ENCODE results near the gene DPP9.
"Not testable (repeated sequence)": the region's sequence is repeated elsewhere in the genome, so short reads cannot be mapped to it uniquely, and the experiment has no call there.

Gene DPP9

DNA sequence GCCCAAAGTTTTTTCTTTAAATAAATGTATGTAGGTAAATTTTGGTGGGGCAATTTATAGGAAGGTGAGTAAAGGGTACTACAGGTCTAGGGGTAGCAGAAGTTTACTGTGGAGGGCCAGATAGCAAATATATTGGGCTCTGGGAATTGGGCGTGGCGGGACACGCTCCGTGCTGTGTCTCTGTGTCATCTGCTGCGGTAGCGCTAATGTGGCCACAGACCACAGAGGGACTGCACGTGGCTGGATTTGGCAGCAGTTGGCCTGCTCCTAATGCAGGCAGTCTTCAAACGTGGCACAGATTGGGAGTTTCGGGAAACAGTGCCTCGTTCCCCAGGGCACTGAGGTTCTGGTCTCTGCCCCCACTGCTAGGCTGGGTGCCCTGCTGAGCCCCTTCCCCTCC is 36.9 kb downstream of the DPP9 start:
- DNase-seq (ENCODE audit: low spot score): no peak

DNA sequence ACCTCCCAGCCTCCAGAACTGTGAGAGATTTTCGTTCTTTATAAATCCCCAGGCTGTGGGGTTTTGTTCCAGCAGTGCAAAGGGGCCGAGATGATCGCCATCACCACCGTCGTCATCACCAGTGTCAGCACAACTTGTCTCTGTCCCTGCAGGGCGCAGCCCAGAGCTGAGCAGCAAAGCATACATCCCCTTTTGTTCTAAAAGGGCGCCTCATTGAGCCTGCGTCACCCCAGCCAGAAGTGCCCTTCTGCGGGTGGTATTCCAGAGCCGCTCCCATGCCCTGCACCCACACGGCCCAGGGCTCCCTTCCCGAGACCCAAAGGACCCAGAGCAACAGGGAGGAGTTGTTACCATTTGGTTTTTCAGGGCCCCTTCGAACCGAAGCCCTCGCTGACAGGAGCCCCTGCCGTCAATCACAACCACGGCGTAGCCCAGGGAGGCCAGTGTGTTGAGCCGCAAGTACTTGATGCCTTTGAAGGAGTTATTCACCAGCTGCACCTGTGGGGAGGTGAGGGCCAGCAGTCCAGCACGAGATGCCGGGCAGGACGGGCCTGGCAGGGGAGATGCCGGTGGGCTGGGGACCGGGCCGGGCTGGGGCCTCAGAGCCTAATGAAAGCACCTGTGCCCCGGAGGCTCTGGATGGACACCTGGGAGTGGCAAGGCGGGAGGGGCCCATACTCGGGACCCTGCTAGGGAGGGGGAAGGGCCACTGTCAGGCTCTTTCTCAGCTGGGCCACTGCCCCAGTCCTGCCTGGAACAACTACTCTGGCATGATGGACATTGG is 39.1 kb downstream of the DPP9 start:
- DNase-seq (ENCODE audit: low spot score): no peak

DNA sequence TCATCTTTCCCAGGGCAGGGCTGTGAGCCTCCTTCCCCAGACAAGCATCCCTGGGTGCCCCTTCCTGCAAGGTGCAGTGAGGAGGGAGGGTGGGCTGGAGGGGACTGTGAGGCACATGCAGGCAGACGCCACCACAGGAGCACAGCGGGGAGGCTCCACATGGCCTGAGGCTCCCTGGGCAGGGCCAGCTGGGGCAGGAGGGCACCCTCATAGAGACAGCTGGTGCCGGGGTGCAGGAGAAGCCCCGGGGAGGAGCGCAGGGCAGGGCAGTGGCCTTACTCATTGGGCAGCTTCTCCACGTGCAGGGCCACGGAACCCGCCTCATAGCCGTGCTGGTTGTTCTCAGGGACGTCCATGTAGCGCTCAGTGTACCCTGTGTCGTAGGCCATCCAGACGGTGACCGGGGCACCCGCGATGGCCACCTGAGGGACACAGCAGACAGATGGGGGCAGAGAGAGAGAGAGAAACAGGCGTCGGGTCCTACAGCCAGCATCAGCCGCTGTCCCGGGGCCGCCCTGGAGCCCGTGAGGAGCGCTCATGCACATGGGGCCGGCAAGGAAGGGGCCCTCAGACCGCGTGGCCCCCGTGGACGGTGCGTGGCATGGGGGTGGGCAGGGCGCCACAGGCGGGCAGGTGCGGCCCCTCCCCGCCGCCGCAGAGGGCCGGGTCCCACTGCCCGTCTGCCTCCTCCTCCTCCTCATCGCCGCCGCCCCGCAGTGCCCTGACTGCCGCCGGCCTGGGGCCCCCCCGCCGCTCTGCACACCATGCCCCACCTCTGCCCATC is 41.0 kb downstream of the DPP9 start:
- DNase-seq (ENCODE audit: low spot score): no peak

DNA sequence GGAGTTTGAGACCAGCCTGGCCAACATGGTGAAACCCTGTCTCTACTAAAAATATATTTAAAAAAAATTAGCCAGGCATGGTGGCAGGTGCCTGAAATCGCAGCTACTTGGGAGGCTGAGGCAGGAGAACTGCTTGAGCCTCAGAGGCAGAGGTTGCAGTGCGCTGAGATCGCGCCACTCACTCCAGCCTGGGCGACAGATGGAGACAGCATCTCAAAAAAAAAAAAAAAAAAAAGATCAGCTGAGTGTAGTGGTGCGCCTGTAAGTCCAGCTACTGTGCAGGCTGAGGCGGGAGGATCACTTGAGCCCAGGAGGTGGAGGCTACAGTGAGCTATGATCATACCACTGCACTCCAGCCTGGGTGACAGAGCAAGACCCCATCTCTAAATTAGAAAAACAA is 43.6 kb downstream of the DPP9 start:
- DNase-seq (ENCODE audit: low spot score): not testable (repeated sequence)

DNA sequence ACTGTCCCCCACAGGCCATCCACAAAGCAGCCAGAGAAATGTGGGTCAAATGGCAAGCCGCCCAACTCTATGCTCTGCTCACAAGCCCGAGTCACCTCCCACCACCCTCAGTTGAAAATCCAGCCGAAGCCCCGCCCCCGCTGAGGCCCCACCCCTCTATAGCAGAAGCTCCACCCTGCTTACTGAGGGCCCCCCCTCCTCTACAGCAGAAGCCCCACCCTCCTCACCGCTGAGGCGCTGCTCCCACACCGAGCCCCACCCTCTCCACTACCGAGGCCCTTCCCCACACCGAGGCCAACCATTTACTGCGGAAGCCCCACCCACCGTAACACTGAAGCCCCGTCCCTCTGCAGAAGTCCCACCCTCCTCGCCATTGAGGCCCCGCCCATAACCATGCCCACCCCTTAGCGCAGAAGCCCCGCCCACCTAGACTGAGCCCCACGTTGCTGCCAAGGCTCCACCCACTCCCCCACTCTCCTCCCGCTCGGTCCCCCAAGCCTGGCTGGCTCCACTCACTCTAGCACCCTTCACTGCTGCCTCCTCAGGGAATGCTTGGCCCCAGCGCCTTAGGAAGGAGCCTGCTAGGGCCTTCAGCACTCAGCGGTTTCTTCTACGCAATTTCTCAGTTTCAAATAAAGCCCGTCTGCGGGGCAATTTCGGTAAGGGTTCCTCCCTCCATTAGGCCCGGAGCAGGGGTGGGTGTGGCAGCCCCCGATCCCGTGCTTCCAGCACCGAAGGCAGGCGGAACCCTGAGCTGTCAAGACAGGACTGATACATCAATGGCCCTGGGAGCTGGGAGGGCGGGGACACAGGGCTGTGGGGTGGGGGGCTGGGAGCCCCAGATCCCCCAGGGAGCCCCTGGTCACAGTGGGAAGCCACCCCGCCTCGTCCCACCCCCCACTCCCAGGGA is 44.5 kb downstream of the DPP9 start:
- DNase-seq (ENCODE audit: low spot score): no peak

DNA sequence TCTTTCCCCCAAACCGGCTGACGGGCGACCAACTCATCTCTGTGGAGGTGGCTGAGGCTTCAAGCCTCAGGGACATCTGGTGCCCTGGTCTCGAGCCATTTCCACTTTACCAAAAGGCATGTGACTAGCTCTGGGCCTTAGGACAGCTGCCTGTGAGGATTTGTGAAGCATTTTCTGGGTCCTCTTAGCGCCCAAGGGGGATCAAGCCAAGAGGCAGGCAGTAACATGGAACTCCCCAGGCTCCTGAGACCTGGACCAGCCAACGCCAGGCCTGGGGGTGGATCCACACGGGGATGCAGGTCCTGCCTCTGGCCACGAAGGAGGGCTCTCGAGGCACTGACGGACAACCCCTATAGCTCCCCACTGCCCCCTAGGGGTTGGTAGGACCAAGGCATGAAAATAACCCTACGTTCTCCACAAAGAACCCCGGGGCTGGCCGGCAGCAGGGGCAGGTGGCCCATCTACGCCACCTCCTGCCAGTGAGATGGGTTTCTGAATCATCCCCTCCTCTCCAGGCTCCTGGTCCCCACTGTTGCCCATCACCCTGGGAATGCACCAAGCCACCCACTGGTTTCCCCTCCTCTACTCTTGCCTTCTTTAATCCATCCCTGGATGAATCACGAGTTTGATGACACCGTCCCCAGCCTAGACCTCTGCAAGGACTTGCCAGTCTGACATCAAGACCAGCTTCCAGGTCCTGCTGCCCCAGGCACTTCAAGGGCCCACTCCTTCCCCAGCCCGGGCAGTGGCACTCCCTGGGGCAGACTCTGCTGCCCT is 46.5 kb downstream of the DPP9 start:
- DNase-seq (ENCODE audit: low spot score): no peak

DNA sequence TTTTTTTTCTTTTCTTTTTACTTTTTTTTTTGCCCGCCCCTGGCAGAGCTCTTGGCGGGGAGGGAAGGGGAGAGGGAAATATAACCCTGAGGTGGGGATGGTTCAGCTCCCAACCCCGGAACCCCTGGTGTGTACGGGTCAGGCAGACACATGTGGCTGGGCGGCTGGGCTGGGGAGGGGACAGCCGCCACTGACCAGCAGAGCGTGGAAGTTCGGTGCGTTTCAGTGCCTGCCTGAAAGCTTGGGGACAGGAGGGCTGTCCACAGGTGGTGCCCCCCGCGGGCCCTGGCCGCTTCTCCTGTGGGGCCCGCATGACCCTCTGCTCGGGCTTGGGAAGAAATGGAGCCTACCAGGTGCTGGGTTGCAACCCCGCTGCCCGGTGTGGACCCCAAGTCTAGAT is 48.3 kb downstream of the DPP9 start:
- no peak for DNase-seq (ENCODE audit: low spot score)

DNA sequence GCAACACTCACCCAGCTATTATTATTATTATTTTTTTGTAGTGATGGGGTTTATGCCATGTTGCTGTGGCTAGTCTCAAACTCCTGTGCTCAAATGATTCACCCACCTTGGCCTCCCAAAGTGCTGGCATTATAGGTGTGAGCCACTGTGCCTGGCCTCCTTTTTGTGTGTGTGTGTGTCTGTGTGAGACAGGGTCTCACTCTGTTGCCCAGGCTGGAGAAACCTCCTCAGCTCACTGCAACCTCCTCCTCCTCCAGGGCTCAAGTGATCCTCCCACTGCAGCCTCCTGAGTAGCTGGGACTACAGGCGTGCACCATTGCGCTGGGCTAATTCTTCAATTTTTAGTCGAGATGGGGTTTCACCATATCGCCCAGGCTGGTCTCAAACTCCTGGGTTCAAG is 49.9 kb downstream of the DPP9 start:
- DNase-seq (ENCODE audit: low spot score): no peak

DNA sequence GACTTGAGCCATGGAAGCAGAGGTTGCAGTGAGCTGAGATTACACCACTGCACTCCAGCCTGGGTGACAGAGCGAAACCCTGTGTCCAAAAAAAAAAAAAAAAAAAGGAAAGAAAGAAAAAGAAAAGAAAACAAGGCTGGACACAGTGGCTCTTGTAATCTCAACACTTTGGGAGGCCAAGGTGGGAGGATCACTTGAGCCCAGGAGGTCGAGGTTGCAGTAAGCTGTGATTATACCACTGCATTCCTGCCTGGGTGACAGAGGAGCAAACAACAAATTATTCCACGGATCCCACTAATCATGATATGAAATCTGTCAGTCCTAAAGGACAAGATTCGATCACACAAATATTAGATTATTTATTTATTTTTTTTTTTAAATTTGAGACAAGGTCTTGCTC is 50.4 kb downstream of the DPP9 start:
- no peak for DNase-seq (ENCODE audit: low spot score)

DNA sequence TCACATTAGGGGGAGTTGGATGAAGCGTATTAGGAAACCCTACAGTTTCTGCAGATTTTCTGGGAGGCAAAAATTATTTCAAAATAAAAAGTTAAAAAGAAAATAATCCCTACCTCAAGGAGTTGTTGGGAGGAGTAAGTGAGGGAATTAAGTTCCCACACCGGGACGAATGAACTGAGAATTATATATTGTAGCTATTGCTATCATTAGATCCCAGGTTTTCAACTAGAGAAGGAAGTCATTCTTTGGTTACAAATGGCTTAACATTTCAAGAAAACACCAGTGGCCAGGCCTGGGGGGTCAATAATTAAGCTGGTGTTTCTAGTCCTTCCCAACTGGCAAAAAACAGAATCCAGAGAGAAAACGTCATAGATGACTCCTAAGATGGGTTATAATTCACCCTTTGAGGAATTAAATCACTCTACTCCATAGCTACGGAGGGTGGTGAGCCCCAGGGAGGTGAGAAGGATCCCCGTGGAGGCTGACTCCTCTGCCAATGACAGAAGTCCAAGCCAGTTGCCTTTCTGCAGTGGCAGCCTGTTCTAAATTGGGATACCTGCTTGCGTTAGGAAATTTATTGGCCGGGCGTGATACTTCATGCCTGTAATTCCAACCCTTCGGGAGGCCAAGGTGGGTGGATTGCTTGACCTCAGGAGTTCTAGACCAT is 52.3 kb downstream of the DPP9 start:
- no peak for DNase-seq (ENCODE audit: low spot score)

DNA sequence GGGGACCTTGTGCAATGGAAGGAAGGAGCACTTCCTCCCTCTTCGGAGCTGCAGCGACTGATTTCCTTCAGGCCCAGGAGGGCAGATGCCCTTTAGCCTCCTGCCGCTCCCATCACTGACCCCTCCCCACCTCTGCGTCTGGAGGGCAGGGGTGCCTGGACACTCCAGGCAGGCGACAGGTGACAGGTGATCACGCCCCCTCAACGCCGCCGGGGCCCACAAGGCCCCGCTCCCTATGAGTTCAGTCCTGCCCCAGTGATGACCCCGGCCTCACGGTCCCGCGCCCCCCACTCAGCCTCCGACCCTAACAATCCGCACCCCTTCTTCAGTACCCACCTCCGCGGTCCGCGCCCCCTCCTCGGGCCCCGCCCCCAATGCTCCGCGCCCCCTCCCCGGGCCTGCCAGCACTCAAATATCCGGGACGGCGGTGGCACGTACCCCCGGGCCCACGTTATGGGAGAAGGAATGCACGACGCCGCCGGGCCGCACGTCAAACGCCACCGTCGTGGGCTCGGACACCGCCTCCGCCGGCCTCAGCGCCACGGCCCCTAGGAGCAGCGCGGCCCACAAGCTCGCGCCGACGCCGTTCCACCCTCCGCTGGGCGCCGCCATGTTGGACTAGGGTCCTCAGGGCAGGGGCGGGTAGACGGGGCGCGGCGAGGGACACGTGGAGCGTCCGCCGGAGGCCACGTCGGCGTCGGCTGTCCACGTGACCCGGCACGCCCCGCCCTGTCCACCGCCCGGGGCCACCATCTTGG is 53.7 kb downstream of the DPP9 start, which contains the start of gene MYDGF:
Gene MYDGF, minus strand, starts transcription at position 620 of the 758 bp plus-strand sequence. Its CDS starts 8 bp downstream, at position 612.
- DNase-seq (ENCODE audit: low spot score): peak; percentile 94

DNA sequence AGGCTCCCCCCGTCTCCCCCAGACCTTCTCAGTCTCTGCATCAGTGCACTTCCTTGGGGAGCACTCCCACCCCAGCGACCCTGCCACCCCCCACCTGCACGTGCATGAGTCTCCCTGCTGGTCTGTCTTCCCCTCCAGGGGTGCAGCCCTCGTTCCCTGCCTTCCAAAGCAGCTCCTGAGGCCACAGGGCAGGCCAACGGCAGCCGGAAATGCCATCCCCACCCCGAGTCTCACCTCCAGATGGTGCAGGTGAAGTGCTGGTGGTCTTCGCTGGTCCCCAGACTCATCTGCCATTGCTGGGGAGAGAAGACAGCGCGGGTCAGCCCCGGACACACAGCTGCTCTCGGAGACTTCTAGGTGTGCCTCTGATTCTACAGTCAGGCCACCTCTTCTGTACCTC is 59.0 kb downstream of the DPP9 start:
- DNase-seq (ENCODE audit: low spot score): no peak

DNA sequence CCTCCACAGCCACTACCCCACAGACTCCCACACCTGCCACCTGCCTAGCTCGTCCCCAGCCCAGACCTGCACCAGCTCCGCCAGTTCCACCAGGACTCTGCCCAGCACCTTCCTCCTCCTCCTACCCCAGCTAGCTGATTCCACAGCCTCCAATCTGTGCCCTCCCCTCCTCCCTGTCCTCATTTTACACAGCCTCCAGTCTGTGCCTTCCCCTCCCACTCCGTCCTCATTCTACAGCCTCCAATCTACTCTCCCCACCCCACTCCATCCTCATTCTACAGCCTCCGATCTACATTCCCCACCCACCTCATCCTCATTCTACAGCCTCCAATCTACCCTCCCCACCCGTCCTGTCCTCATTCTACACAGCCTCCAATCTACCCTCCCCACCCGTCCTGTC is 60.8 kb downstream of the DPP9 start:
- no peak for DNase-seq (ENCODE audit: low spot score)

DNA sequence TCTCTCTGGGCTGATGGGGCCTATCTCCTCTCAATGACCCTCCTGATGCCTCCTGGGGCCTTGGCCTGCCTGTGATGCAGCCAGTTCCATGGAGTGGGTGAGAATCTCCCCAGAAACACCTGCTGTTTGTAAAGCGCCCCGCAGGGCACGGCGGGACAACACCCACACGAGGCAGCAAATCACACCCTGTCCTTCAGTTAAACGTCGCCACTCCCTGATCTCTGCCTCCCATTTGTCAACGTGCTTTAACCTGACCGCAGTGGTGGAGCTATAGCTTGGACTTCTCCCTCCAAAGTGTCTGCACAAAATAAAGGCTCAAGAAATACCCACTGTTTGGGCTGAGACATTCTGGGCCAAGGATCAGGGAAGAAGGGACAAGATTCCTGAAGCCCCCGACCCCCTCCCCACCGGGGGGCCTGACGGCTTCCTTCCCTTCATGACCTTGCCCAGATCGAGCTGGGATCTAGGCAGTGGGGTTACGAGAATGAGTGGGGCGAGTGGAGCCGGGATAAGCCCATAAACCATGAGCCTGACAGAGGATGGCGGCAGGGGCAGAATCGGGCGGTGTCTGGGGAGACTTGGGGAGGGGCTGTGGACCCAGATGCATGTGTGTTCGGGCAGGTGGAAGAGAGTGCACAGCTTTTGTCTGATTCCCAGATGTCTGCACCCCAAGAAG is 61.5 kb downstream of the DPP9 start:
- DNase-seq (ENCODE audit: low spot score): no peak

DNA sequence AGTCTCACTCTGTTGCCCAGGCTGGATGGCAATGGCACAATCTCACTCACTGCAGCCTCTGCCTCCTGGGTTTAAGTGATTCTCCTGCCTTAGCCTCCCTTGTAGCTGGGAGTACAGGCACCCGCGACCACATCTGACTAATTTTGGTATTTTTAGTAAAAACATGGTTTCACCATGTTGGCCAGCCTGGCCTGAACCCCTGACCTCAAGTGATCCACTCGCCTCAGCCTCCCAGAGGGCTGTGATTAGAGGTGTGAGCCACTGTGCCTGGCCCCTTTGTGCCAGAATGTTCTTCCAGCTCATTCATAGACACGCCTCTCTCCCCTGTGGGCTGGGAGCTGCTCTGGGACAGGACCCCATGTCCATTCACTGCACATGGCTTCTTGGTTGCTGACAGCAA is 62.6 kb downstream of the DPP9 start:
- DNase-seq (ENCODE audit: low spot score): no peak

DNA sequence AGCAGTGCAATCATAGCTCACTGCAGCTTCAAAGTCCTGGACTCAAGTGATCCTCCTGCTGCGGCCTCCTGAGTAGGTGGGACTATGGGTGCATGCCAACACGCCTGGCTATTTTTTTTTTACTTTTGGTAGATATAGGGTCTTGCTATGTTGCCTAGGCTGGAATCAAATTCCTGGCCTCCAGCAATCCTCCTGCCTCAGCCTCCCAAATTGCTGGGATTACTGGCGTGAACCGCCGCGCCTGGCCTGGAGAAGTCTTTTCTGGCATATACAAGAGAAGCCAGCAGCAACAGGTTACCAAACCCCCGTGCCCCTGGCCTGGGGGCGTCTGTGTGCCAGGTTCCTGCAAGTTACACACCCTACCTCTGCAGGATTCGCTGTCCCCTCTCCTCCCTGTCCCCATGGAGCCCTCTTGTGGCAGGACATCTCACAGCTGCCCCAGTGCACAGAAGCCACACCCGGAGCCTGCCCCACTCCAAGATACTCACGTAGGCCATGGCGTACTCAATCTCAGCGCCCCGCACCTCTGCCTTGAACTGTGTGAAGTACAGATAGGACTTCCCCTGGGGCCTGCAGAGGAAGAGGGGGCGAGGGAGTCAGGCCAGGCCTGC is 63.4 kb downstream of the DPP9 start:
- DNase-seq (ENCODE audit: low spot score): no peak

DNA sequence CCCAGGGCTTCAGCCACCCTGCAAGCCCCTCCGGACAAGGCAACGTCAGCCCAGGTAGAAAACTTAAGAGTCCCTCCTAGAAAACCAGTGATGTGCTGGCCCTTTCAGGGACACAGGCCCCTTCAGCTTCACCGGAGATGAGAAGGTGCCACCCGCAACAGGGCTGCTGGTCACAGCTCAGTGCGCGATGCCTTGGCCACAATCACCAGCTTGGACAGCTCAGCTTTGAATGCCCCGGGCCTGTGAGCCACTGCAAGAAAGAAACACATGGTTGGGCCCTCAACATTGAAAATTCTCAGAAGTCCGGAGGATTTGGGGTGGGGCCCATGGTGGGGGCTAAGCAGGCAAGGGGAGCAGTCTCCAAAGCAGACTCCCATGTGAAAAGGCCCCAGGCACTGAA is 65.8 kb downstream of the DPP9 start:
- no peak for DNase-seq (ENCODE audit: low spot score)

DNA sequence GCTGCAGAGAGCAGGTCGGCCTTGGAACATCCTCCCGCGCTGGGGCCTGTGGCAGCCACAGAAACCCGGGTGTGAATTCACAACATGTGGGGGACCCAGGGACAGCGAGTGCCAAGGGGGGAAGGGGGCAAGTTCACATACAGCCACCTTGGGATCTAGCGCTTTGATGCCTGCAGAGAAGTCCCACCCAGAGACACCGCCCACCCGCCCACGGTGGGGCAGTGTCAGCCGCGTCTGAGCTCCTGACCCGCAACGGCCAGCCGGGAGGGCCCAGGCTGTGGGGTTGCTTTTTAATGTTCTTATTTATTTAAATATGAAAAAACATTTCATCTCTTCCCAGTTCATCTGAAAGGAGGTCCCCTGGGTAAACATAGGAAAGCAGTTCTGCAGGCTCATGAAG is 66.4 kb downstream of the DPP9 start:
- DNase-seq (ENCODE audit: low spot score): no peak

DNA sequence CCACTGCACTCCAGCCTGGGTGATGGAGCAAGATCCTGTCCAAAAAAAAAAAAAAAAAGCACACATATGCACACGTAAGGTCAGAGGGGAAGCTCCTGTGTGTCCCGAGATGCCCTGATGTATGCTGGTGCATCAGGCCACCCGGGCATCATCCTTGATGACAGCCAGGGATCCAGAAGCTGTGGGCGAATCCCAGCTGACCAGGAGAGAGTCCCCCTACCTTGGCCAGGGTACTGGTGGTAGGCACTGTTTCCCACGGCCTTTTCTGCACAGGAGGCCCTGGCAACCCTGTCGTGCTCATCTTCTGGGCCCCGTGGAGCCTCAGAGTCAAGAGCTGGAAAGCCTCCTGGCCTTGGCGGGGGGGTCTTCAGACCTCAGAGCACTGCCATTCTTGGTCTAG is 67.5 kb downstream of the DPP9 start:
- no peak for DNase-seq (ENCODE audit: low spot score)

Measured in LoVo (cell line).